NCI-H2227 (cell line): ENCODE results near the gene ZNF559.
"Not testable (repeated sequence)": the region's sequence is repeated elsewhere in the genome, so short reads cannot be mapped to it uniquely, and the experiment has no call there.

ENCODE experiments used
- DNase-seq: peaks from one replicate; lab custom pipeline; 2025; ENCODE audit not compliant: unreplicated experiment; lab: John Stamatoyannopoulos, UW

Gene ZNF559

GRCh38 chr19:9323919-9324583, at the start of gene ZNF559:
ZNF559 (plus strand) TSS chr19:9324179; CDS start chr19:9338550, 14,371 bp downstream.
- DNase-seq, result peak; percentile 94

- not testable (repeated sequence) for DNase-seq
These were observed 40.5 kb upstream of the ZNF559 start for GRCh38 chr19:9283485-9283884.

- no peak for DNase-seq
These were observed 34.6 kb upstream of the ZNF559 start for GRCh38 chr19:9289231-9289884.

GRCh38 chr19:9295411-9295849, 28.5 kb upstream of the ZNF559 start:
- DNase-seq, result no peak

- DNase-seq, result no peak
These were observed 27.6 kb upstream of the ZNF559 start for GRCh38 chr19:9296336-9296735.

GRCh38 chr19:9306443-9306842, 17.5 kb upstream of the ZNF559 start:
- DNase-seq, result no peak

- DNase-seq, result no peak
These were observed 15.7 kb upstream of the ZNF559 start for GRCh38 chr19:9308091-9308770.

GRCh38 chr19:9309139-9309973, 14.6 kb upstream of the ZNF559 start, which contains the start of gene ZNF699:
ZNF699 (minus strand) TSS chr19:9309838; CDS start chr19:9305119, 4,719 bp downstream.
- DNase-seq, result peak; percentile 96

GRCh38 chr19:9309974-9310446, 14.0 kb upstream of the ZNF559 start:
- peak; percentile 95 for DNase-seq

- no peak for DNase-seq
These were observed 10.2 kb upstream of the ZNF559 start for GRCh38 chr19:9313756-9314155.

- no peak for DNase-seq
These were observed 2.6 kb upstream of the ZNF559 start for GRCh38 chr19:9321338-9321737.

- DNase-seq, result not testable (repeated sequence)
These were observed 2.2 kb upstream of the ZNF559 start for GRCh38 chr19:9321756-9322155.

GRCh38 chr19:9322201-9322600, 1.8 kb upstream of the ZNF559 start:
- not testable (repeated sequence) for DNase-seq

GRCh38 chr19:9323557-9323918, 441 bp upstream of the ZNF559 start:
- peak; percentile 76 for DNase-seq

GRCh38 chr19:9324584-9324962, 594 bp downstream of the ZNF559 start:
- no peak for DNase-seq

- DNase-seq, result no peak
These were observed 6.0 kb downstream of the ZNF559 start for GRCh38 chr19:9329999-9330398.

GRCh38 chr19:9342610-9343304, 18.8 kb downstream of the ZNF559 start:
- no peak for DNase-seq

- no peak for DNase-seq
These were observed 21.0 kb downstream of the ZNF559 start for GRCh38 chr19:9345005-9345404.

GRCh38 chr19:9348253-9348652, 24.3 kb downstream of the ZNF559 start:
- DNase-seq, result no peak

GRCh38 chr19:9348671-9349070, 24.7 kb downstream of the ZNF559 start:
- no peak for DNase-seq
